RKO (cell line): ENCODE data around the gene KRT12.

Experiments
- DNase-seq: peaks from one replicate; pipeline ENCODE4 v3.0.0-alpha.2; 2016; ENCODE audit warnings: low spot score

KRT12 gene

GRCh38 chr17:40843242-40843641 is 23.8 kb downstream of the KRT12 start:
- no peak for DNase-seq

DNA sequence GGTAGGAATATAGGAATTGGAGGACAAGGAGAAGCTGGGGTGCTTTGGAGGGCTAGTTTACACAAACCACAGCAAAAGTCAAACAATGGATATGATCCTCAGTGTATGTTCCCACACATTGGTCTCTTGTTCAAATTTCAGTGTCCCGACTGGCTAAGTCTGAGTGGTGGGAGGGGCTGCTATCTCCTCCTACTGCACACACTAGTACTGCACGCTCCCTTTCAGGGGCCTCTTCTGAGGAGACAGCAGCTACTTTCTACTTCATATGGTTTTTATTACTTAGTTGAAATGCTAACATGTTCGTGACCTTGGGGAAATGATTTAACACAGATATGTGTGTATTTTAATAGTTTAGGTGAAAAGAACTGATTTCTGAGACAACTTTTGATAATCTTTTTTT is 25.8 kb downstream of the KRT12 start:
- DNase-seq: no peak

DNA sequence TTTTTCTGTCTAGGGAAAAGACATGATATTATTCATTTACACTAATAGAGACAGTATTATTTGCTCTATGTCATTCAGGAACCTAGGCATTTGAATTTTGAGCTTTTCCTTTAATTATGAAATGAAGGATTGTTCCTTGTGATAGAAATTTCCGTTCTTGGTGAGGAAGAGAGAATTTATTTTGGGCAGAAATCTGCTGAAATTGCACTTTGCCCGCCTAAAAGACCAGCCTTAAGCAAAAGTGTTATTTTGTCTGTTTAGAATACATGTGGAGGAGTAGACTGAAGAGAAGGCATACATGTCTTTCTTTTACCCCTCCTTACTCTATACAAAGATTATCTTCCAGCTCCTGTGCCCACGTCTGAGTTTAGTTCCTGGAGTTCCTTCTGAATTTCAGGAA is 27.8 kb downstream of the KRT12 start:
- no peak for DNase-seq

GRCh38 chr17:40836020-40836419 is 31.0 kb downstream of the KRT12 start:
- no peak for DNase-seq

DNA sequence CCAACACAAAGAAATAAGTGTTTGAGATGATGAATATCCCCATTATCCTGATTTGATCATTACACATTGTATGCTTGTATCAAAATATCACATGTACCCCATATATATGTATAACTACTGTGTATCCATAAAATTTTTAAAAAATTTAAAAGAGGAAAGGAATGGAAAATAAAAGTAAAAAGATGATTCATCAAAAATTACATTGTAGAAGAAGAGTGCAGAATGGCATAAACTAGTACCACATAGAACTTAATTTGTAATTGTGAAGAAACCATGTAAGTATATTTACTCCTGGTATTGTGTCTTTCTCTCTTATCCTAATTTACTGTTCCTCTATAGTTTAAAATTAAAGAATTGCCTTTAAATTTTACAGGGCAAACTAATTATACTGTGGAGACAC is 33.1 kb downstream of the KRT12 start:
- no peak for DNase-seq

DNA sequence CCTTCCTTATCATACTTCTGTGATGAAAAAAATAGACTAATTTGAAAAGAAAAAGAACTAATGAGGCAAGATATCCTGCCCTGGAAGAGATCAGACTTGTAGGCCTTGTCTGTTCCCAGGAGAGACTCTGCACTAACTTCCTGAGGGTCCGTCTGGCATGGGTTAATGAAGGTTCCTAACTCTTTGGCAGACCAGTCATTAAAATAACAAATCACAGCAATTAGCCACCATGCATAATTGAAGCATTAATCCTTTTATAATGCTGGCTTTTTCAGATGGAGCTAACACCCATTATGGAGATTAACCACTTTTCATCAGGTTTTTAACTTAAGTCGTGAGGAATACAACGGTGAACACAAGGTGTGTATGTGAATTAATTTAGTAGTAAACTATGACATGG is 34.2 kb downstream of the KRT12 start:
- no peak for DNase-seq

GRCh38 chr17:40830085-40830776 is 36.8 kb downstream of the KRT12 start:
- no peak for DNase-seq

DNA sequence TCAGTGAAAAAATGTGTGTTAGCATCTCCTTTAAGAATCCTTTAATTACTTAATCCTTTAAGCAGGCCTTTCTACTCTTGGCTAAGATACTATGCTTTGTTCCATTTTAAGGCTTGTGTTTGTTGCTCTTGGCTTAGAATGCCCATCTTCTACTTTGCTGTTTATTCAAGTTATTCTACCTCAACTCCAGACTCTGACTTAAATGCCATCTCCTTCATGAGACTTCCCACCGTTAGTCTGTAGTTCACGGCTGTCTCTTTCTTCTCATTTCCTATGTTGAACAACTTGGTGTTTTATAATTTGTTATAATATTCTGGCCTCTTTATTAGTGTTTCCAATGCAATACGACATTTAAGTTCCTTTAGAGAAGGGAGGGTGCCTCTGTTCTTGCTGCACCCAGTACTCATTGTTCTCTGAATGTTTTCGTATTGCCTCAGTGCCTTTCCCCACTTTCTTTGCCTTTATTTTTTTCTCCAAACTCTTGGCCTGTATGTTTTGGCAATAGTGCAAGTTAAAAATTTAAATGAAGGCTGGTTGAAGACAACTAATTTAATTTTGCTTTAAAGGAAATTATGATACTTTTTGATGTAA is 38.5 kb downstream of the KRT12 start:
- DNase-seq: no peak

- DNase-seq: no peak
Observed at GRCh38 chr17:40827746-40828453, 39.1 kb downstream of the KRT12 start.

GRCh38 chr17:40825599-40825998 is 41.4 kb downstream of the KRT12 start:
- no peak for DNase-seq

- DNase-seq: no peak
Observed at GRCh38 chr17:40824015-40824832, 42.8 kb downstream of the KRT12 start.

DNA sequence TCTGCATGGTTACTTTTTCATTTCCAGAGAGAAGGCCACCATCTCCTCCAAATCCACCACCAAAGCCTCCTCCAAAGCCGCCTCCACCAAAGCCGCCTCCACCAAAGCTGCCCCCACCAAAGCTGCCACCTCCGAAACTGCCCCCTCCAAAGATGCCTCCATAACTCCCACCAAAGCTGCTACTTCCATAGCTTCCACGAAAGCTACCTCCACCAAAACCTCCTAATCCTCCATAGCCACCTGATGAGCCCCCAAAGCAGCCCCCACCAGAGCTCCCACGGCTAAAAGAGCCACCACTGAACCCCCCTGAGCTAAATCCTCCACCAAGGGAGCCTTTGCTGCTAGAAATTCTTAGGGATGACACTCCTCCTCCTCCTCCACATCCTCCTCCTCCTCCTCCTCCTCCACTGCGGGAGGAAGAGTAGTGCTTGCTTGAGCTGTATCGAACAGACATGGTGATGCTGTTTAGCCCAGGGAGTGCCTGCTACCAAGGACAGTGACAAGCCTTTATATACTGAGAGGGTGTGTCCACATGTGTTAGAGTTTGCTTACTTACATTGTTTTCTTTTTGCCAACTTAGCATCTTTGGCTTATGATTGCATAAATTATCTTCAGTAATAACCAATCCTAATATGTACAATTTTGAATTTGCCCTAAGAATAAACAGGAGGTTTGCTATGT is 44.8 kb downstream of the KRT12 start, which contains the start of gene KRT10:
Gene KRT10 (minus strand): TSS at position 483 of the 681 bp plus-strand sequence. CDS start 29 bp downstream, at position 454.
- DNase-seq: no peak

DNA sequence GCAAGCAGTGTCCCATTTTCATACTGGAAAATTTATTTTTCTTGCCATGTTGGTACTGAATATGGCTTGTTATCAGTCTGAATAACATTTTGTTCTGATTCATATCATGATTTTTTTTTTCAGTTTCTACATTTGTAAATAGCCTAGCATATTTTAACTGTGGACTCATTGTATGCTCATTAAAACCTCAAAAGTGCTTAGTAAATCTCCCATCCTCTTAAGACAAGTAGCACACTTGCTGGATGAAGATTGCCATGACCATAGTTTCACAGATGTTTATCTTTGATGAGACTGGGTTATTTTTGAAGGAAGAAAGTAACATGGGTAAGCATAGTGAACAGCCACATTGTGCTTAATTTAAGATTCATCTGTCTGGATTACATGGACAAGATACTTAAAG is 45.5 kb downstream of the KRT12 start:
- DNase-seq: no peak

DNA sequence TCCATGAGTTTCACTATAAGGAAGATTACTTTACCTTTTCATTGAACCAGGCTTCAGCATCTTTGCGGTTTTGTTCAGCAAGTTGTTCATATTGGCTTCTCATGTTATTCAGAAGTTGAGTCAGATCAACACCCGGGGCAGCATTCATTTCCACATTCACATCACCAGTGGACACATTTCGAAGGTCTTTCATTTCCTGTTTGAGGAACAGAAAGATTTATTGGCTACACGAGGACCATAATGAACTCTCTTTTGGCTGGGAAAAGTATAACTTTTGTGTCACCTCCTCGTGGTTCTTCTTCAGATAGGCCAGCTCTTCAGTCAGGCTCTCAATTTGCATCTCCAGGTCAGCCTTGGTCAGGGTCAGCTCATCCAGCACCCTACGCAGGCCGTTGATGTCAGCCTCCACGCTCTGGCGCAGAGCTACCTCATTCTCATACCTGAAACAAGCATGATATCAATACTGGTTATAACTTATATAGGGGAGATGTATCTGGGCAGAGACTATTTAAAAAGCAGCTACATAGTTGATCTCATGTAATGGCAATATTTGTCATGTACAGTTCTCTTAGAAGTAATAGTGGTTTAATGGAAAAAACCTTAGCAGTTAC is 46.7 kb downstream of the KRT12 start:
- peak; percentile 19 for DNase-seq

DNA sequence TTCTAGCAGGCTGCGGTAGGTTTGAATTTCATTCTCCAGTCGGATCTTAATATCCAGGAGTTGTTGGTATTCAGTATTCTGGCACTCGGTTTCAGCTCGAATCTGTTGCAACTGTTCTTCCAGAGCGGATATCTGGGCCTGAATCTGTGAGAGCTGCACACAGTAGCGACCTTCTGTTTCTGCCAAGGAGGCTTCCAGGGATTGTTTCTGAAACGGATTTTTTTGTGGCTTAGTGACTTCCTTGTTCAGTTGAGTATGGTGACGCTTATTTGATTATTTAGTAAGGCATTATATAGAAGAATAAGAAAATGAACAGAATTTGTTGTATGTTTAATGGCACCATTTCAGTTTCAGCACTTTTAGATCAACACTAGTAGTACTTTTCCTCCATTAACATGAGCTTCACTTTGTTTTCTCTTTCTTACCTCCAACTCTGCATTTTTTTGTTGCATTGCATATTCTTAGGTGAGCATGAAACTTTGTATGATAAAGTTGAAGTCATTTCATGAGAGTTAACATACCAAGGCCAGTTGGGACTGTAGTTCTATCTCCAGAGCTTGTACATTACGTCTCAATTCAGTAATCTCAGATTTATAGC is 47.4 kb downstream of the KRT12 start:
- peak; percentile 56 for DNase-seq

GRCh38 chr17:40818733-40819527 is 48.1 kb downstream of the KRT12 start:
- DNase-seq: peak; percentile 84

DNA sequence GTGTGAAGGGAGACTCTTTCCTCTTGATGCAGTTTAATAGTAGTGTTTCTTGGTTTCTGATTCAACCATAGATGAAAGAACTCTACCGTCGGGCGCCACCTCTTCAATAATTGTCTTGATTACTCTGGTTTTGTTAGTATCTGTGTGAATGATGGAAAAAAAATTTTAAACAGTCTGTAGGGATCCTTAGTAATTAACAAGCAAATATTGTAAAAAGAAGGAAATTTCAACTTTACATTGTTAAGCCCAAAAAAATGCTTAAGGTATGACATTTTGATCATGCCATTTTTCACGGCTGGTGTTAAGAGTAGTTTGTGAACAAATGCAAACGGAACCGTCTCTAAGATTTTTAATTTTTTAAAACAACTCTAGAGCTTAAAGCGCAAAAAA is 48.7 kb downstream of the KRT12 start:
- DNase-seq: peak; percentile 18

GRCh38 chr17:40817103-40817682 is 49.8 kb downstream of the KRT12 start:
- DNase-seq: no peak

GRCh38 chr17:40816569-40816968 is 50.5 kb downstream of the KRT12 start:
- DNase-seq: no peak

- no peak for DNase-seq
Observed at GRCh38 chr17:40815381-40815780, 51.6 kb downstream of the KRT12 start.
